GM18951 (cell line): ENCODE measurements around the gene ZNF860.
"Not testable (repeated sequence)": the region's sequence is repeated elsewhere in the genome, so short reads cannot be mapped to it uniquely, and the experiment has no call there.

Source experiments
- POLR2A ChIP-seq: IDR thresholded peaks from 4 replicates; pipeline ENCODE4 v1.6.1; 2011; ENCODE audit warnings: mild to moderate bottlenecking; ENCODE audit not compliant: insufficient read length, insufficient read depth; ENCODE audit errors: extremely low read depth
- in situ Hi-C: fragments of 300-500 bp; cut with MboI; formaldehyde crosslinking; loops from one replicate; pipeline ENCODE4 v1.12.0; 2022; ENCODE audit warnings: low sequenced_read_pairs, mixed read lengths, inconsistent platforms; ENCODE audit not compliant: unreplicated experiment

The ZNF860 gene

GRCh38 chr3:31973081-31973480 lies 8.5 kb upstream of the ZNF860 start:
- in situ Hi-C loops = no loop called here
- no peak for TF ChIP-seq POLR2A

DNA sequence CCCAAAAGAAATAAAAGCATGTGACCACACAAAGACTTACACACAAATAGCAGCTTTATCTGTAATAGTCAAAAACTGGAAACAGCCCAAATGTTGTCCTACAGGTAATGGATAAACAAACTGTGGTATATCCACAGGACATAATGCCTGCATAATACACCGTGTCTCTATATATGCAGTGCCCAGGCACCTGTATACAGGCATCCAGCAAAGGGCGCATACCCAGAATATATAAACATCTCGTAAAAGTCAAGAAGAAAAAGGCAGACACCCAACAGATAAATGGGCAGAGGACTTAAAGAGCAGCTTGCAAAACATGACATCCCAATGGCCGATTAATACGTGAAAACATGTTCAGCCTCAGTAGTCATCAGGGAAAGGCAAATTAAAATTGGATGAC lies 7.7 kb upstream of the ZNF860 start:
- in situ Hi-C loops = no loop called here

DNA sequence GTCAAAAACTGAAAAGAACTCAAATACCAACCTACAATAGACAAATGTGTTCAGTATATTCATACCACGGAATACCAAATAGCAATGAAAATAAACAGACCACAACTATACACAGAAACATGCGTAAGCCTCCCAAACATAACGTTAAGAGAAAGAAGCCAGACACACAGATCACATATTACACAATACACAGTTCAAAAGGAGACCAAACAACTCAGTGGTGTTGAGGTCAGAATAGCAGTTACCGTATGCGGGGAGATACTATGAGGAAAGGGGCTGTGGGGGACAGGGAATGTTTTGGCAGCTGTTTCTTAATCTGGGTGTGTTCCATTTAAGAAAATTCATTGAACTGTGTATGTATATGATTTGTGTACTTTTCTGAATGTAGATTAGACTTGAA lies 7.1 kb upstream of the ZNF860 start:
- in situ Hi-C loops = no loop called here
- TF ChIP-seq POLR2A = no peak

More for the DNA sequence above, 7.7 kb upstream of the ZNF860 start:
- no peak for TF ChIP-seq POLR2A

- in situ Hi-C loops = no loop called here
- no peak for TF ChIP-seq POLR2A
Observed at GRCh38 chr3:31974964-31975363, 6.6 kb upstream of the ZNF860 start.

GRCh38 chr3:31976302-31976701 lies 5.2 kb upstream of the ZNF860 start:
- in situ Hi-C loops = no loop called here
- TF ChIP-seq POLR2A = no peak

GRCh38 chr3:31977736-31978135 lies 3.8 kb upstream of the ZNF860 start:
- in situ Hi-C loops = no loop called here
- TF ChIP-seq POLR2A = no peak

- no peak for TF ChIP-seq POLR2A
- in situ Hi-C loops = no loop called here
Observed at GRCh38 chr3:31978553-31978952, 3.0 kb upstream of the ZNF860 start.

GRCh38 chr3:31979001-31979697 lies 2.4 kb upstream of the ZNF860 start:
- in situ Hi-C loops = no loop called here
- TF ChIP-seq POLR2A = no peak

- in situ Hi-C loops = no loop called here
- TF ChIP-seq POLR2A = no peak
Observed at GRCh38 chr3:31980530-31981205, 882 bp upstream of the ZNF860 start.

DNA sequence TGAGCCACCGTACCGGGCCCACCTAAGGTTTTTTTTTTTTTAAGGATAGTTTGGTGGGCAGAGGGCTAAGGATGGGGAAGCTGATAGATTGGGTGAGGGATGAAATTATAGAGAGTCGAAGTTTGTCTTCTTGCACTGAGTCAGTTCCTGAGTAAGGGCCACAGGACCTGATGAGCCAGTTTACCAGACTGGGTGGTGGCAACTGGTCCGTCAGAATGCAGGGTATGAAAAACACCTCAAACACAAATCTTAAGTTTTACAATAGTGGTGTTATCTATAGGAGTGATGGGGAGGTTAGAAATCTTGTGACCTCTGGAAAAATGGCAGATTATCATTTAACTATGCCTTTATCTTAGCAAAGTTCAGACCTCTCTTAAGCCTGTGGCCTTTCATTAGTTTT lies 2.8 kb downstream of the ZNF860 start:
- no peak for TF ChIP-seq POLR2A
- in situ Hi-C loops = no loop called here

DNA sequence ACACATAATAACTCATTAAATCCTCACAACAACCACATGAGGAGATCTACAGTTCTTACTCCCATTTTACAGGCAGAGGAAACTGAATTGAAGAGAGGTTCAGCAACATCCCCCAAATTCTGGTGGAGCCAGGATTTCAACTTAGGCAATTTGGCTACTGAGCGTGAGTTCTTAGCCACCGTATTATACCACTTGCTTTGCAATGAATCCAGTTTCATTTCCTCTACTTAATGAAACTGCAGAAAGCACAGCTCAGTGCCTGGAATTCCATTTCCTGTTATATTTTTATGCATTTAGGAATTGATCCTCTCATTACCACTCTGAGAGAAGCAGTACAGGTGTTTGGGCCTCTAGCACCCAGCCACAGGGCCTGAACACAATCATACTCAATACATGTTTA lies 4.3 kb downstream of the ZNF860 start:
- no peak for TF ChIP-seq POLR2A
- in situ Hi-C loops = no loop called here

DNA sequence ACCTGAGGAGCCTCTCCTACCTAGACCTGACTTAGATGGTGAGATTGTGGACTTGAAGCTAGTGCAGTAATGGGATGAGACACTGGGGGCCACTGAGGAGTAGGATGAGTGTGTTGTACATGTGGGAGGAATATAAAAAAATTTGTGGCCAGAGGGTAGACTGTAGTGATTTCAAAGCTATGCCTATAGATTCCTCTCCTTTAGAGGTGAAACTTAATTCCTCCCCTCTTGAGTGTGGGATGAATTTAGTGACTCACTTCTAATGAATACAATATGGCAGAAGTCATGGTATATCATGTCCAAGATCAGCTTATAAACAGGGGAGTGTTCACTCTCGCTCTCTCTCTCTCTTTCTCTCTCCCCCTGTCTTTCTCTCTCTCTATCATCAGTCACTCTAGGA lies 6.7 kb downstream of the ZNF860 start:
- no peak for TF ChIP-seq POLR2A
- in situ Hi-C loops = no loop called here

DNA sequence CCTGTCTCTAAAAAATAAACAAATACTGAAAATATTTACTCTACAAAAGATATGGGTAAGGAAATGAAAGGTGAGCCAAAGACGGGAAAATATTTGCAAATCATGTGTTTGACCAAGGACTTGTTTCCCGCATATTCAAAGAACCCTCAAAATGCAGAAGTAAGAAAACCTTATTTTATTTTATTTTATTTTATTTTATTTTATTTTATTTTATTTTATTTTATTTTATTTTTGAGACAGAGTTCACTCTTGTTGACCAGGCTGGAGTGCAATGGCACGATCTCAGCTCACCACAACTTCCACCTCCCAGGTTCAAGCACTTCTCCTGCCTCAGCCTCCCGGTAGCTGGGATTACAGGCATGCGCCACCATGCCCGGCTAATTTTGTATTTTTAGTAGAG lies 11.4 kb downstream of the ZNF860 start:
- in situ Hi-C loops = not testable (repeated sequence)

- in situ Hi-C loops = no loop called here
- TF ChIP-seq POLR2A = no peak
Observed at GRCh38 chr3:31993843-31994242, 12.3 kb downstream of the ZNF860 start.

GRCh38 chr3:31995026-31995425 lies 13.5 kb downstream of the ZNF860 start:
- in situ Hi-C loops = not testable (repeated sequence)
